T-helper 2 cell treated with Interferon-gamma antibody and Interleukin-4, amounts not matched to agents 5 μg/mL and 100 μg/mL, for 36 hours (primary cell): ENCODE measurements around the gene SLC3A2.
"Not testable (repeated sequence)": the region's sequence is repeated elsewhere in the genome, so short reads cannot be mapped to it uniquely, and the experiment has no call there.

Experiments used
- DNase-seq: peaks from one replicate; pipeline ENCODE4 v3.0.0; 2021; ENCODE audit warnings: low spot score
- H3K27ac Mint-ChIP-seq: one replicate; pipeline ENCODE4 v1.8.0; 2021; ENCODE audit warnings: mild to moderate bottlenecking, mixed read lengths
- H3K27me3 Mint-ChIP-seq: one replicate; pipeline ENCODE4 v1.8.0; 2021; ENCODE audit warnings: low read depth, mixed read lengths
- H3K36me3 Mint-ChIP-seq: one replicate; pipeline ENCODE4 v1.8.0; 2021; ENCODE audit warnings: low read depth, mixed read lengths
- H3K4me1 Mint-ChIP-seq: one replicate; pipeline ENCODE4 v1.8.0; 2021; ENCODE audit warnings: low read depth, mixed read lengths
- H3K4me3 Mint-ChIP-seq: one replicate; pipeline ENCODE4 v1.8.0; 2022; ENCODE audit warnings: mild to moderate bottlenecking, moderate library complexity, mixed read lengths
- H3K9me3 Mint-ChIP-seq: one replicate; pipeline ENCODE4 v1.8.0; 2021; ENCODE audit warnings: mixed read lengths

Gene SLC3A2

GRCh38 chr11:62880803-62881578, at the start of gene SLC3A2:
TSS of gene SLC3A2 (plus strand) at chr11:62880896. CDS start at chr11:62881024, 128 bp downstream.
- H3K36me3 Mint-ChIP-seq: peaks cover 52% of the 10 kb centered on the region

GRCh38 chr11:62830904-62831519, 49.7 kb upstream of the SLC3A2 start:
- H3K9me3 Mint-ChIP-seq: no peaks in the 10 kb centered on the region
- peaks cover 34% of the 10 kb centered on the region for H3K36me3 Mint-ChIP-seq
- no peak for DNase-seq
- H3K4me3 Mint-ChIP-seq: peak overlapping the region; percentile 91
- H3K4me1 Mint-ChIP-seq: peaks cover 20% of the 10 kb centered on the region
- peak overlapping the region; percentile 99 for H3K27ac Mint-ChIP-seq
- H3K27me3 Mint-ChIP-seq: no peaks in the 10 kb centered on the region

More at GRCh38 chr11:62880803-62881578, at the start of gene SLC3A2:
- Mint-ChIP-seq H3K27me3 (no peaks in the 10 kb centered on the region), H3K27ac (peak within 1 kb of the TSS; percentile 100), H3K4me1 (peaks cover 49% of the 10 kb centered on the region), H3K9me3 (no peaks in the 10 kb centered on the region), H3K4me3 (peak within 1 kb of the TSS; percentile 95)
- DNase-seq: peak; percentile 88

GRCh38 chr11:62831520-62832335, 49.0 kb upstream of the SLC3A2 start, which contains the start of gene STX5:
TSS of gene STX5 (minus strand) at chr11:62832051. CDS start at chr11:62831243, 808 bp downstream.
- Mint-ChIP-seq H3K36me3 (peaks cover 38% of the 10 kb centered on the region), H3K27me3 (no peaks in the 10 kb centered on the region), H3K4me1 (peaks cover 20% of the 10 kb centered on the region), H3K4me3 (peak within 1 kb of the TSS; percentile 91), H3K9me3 (no peaks in the 10 kb centered on the region), H3K27ac (peak within 1 kb of the TSS; percentile 99)
- peak; percentile 99 for DNase-seq

- Mint-ChIP-seq H3K27me3 (no peaks in the 10 kb centered on the region), H3K4me1 (peaks cover 23% of the 10 kb centered on the region), H3K36me3 (peaks cover 34% of the 10 kb centered on the region), H3K27ac (peak within 1 kb of the TSS; percentile 99), H3K9me3 (no peaks in the 10 kb centered on the region), H3K4me3 (peak within 1 kb of the TSS; percentile 91)
- DNase-seq: no peak
Measured at GRCh38 chr11:62832336-62833234, 48.1 kb upstream of the SLC3A2 start, which contains the start of gene TEX54. TSS of gene TEX54 (minus strand) at chr11:62832841.

- Mint-ChIP-seq H3K4me1 (peaks cover 29% of the 10 kb centered on the region), H3K27me3 (no peaks in the 10 kb centered on the region), H3K9me3 (no peaks in the 10 kb centered on the region), H3K36me3 (peaks cover 42% of the 10 kb centered on the region), H3K27ac (no peak overlapping the region), H3K4me3 (no peak overlapping the region)
- no peak for DNase-seq
Measured at GRCh38 chr11:62835336-62835735, 45.4 kb upstream of the SLC3A2 start.

- Mint-ChIP-seq H3K36me3 (peaks cover 29% of the 10 kb centered on the region), H3K27me3 (no peaks in the 10 kb centered on the region), H3K4me1 (peaks cover 24% of the 10 kb centered on the region), H3K27ac (no peak within 1 kb of the TSS), H3K9me3 (no peaks in the 10 kb centered on the region), H3K4me3 (no peak within 1 kb of the TSS)
- DNase-seq: peak; percentile 93
Measured at GRCh38 chr11:62839050-62839945, 41.4 kb upstream of the SLC3A2 start, which contains the start of gene WDR74. TSS of gene WDR74 (minus strand) at chr11:62839590. CDS start at chr11:62839570, 20 bp downstream.

GRCh38 chr11:62840721-62841360, 39.9 kb upstream of the SLC3A2 start:
- H3K4me1 Mint-ChIP-seq: peaks cover 21% of the 10 kb centered on the region
- DNase-seq: peak; percentile 83
- H3K27ac Mint-ChIP-seq, H3K4me3 Mint-ChIP-seq, H3K9me3 Mint-ChIP-seq, H3K27me3 Mint-ChIP-seq: not testable (repeated sequence)
- peaks cover 15% of the 10 kb centered on the region for H3K36me3 Mint-ChIP-seq

- peak; percentile 82 for DNase-seq
- Mint-ChIP-seq H3K9me3 (no peaks in the 10 kb centered on the region), H3K4me3 (no peak overlapping the region), H3K4me1 (peaks cover 21% of the 10 kb centered on the region), H3K36me3 (peaks cover 13% of the 10 kb centered on the region), H3K27ac (no peak overlapping the region), H3K27me3 (no peaks in the 10 kb centered on the region)
Measured at GRCh38 chr11:62841361-62842170, 39.1 kb upstream of the SLC3A2 start.

GRCh38 chr11:62842171-62842741, 38.4 kb upstream of the SLC3A2 start:
- DNase-seq: peak; percentile 60
- Mint-ChIP-seq H3K27me3 (no peaks in the 10 kb centered on the region), H3K36me3 (peaks cover 12% of the 10 kb centered on the region), H3K9me3 (no peaks in the 10 kb centered on the region), H3K4me3 (no peak overlapping the region), H3K27ac (no peak overlapping the region), H3K4me1 (peaks cover 21% of the 10 kb centered on the region)

GRCh38 chr11:62842891-62843290, 37.8 kb upstream of the SLC3A2 start:
- H3K4me1 Mint-ChIP-seq: peaks cover 16% of the 10 kb centered on the region
- H3K27ac Mint-ChIP-seq: not testable (repeated sequence)

GRCh38 chr11:62843466-62843865, 37.2 kb upstream of the SLC3A2 start:
- peaks cover 17% of the 10 kb centered on the region for H3K4me1 Mint-ChIP-seq
- H3K4me3 Mint-ChIP-seq: no peak overlapping the region
- peak overlapping the region; percentile 44 for H3K27ac Mint-ChIP-seq
- no peaks in the 10 kb centered on the region for H3K9me3 Mint-ChIP-seq
- no peaks in the 10 kb centered on the region for H3K27me3 Mint-ChIP-seq
- no peak for DNase-seq
- peaks cover 7% of the 10 kb centered on the region for H3K36me3 Mint-ChIP-seq

More at GRCh38 chr11:62842891-62843290, 37.8 kb upstream of the SLC3A2 start:
- DNase-seq, H3K36me3 Mint-ChIP-seq, H3K27me3 Mint-ChIP-seq, H3K9me3 Mint-ChIP-seq, H3K4me3 Mint-ChIP-seq: not testable (repeated sequence)
